ENCODE measurements around the gene TNP2.
"Not testable (repeated sequence)": the region's sequence is repeated elsewhere in the genome, so short reads cannot be mapped to it uniquely, and the experiment has no call there.

The TNP2 gene

DNA sequence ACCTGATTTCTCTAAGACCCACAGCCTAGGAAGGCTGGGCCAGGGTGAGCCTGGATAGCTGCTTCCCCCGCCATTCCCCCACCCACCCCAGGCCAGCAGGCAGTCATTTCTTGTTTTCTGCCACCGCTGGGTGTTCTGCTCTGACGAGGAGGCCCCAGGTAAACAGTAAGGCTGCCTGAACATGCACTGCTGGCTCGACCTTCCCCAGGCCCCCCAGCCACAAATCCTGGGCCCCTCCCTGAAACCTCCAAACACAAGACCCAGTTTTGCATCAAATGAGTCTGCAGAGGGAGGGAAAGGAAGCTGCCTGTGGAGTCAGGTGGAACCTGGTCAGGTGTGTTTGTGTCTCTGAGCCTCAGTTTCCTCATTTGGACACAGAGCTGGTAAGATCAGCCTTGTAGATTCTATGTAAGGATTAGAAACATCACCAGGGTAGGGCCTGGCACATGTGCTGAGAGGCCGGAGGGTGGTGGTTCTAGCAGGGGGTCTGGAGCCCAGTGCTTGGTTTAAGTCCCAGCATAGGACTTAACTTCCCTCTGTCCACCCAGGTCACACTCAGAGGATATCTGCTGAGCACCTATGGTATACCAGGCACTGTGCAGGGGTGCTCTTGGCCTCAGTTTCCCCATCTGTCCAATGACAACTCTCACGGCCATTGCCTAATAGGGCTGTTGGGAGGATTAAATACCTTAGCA is 30.9 kb upstream of the TNP2 start:
- DNase-seq (ENCODE audit: low read depth) = no peak
- no peak overlapping the region for H3K4me3 ChIP-seq (ENCODE audit: low read length)
- no peak for TF ChIP-seq CTCF (conservative IDR thresholded peaks at IDR 0.05; ENCODE audit: low read depth, low read length)

- not testable (repeated sequence) for DNase-seq (ENCODE audit: low read depth); H3K4me3 ChIP-seq (ENCODE audit: low read length)
Observed at GRCh38 chr16:11298950-11299547, 29.9 kb upstream of the TNP2 start.

DNA sequence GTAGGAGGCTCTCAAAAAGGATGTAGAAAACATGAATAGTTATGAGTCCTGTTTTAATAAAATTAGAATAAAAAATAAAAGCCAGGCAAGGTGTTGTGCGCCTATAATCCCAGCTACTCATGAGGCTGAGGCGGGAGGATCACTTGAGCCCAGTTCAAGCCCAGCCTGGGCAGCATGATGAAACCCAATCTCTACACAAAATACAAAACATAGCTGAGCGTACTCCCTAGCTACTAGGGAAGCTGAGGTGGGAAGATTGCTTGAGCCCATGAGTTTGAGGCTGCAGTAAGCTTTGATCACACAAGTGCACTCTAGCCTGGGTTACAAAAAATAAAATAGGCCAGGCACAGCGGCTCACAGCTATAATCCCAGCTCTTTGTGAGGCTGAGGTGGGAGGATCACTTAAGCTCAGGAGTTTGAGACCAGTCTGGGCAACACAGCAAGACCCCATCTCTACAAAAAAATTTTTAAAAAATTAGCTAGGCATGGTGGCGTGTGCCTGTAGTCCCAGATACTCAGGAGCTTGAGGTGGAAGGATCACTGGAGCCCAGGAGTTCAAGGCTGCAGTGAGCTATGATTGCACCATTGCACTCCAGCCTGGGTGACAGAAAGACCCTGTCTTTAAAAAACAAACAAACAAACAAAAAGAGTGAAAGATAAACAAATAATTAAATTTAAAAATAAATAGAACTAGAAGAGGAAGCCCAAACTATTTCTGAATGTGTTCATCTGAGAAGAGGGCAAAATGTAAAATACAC is 29.2 kb upstream of the TNP2 start:
- no peak for DNase-seq (ENCODE audit: low read depth)
- no peak overlapping the region for H3K4me3 ChIP-seq (ENCODE audit: low read length)
- no peak for TF ChIP-seq CTCF (conservative IDR thresholded peaks at IDR 0.05; ENCODE audit: low read depth, low read length)

GRCh38 chr16:11297492-11298142 is 28.5 kb upstream of the TNP2 start:
- H3K4me3 ChIP-seq (ENCODE audit: low read length) = no peak overlapping the region
- peak; percentile 29 for TF ChIP-seq CTCF (conservative IDR thresholded peaks at IDR 0.05; ENCODE audit: low read depth, low read length)
- peak; percentile 63 for DNase-seq (ENCODE audit: low read depth)

- H3K4me3 ChIP-seq (ENCODE audit: low read length) = no peak overlapping the region
- TF ChIP-seq CTCF (conservative IDR thresholded peaks at IDR 0.05; ENCODE audit: low read depth, low read length) = no peak
- no peak for DNase-seq (ENCODE audit: low read depth)
Observed at GRCh38 chr16:11296706-11297491, 27.8 kb upstream of the TNP2 start.

DNA sequence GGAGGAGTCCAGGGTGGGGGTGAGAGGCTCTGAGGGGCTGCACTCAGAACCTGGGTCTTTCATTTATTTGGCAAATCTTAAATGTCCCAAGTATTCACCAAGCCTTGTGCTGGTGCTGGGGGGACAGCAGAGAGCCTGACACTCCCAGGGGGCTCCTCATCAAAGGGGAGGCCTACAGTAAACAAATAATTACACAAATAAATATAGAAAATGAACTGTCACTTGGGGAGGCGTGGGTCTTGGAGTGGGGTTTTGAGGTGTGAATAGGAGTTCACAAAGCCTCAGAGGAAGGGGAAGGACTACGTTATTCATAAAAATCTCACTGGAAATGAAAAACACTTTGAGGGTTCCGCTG is 27.2 kb upstream of the TNP2 start:
- TF ChIP-seq CTCF (conservative IDR thresholded peaks at IDR 0.05; ENCODE audit: low read depth, low read length) = no peak
- DNase-seq (ENCODE audit: low read depth) = no peak
- H3K4me3 ChIP-seq (ENCODE audit: low read length) = no peak overlapping the region

- TF ChIP-seq CTCF (conservative IDR thresholded peaks at IDR 0.05; ENCODE audit: low read depth, low read length) = no peak
- no peak for DNase-seq (ENCODE audit: low read depth)
Observed at GRCh38 chr16:11295672-11296071, 26.5 kb upstream of the TNP2 start.

More at GRCh38 chr16:11295672-11296071, 26.5 kb upstream of the TNP2 start:
- H3K4me3 ChIP-seq (ENCODE audit: low read length) = no peak overlapping the region

Measured in retinal pigment epithelial cell (primary cell).